ENCODE data around the gene ARID1B. TPM values are rescaled to one million over a fixed set of nuclear protein-coding genes. Genes with fewer than 3 reads are reported as not detected.

Gene ARID1B
- total RNA-seq, 1 donor from 2014 or later = 46.4 TPM

DNA sequence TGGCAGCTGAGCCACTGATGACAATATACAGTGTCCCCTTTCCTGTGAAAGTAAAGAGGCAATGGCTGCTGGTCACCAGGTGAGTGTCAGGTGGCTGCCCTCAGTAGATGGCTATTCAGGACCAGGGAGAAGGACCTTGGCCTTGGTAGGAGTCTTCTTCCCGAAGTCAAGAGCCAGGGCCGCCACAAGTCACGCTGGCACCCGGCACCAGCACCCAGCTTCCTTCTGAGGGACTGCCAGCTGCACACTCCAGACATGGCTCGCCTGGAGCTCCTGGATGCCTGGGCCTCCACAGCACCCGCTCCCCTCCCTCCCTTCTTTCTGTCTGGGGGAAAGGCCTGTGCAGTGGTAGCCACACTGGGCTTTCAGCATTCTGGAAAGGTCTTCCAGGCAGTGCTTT, 419.2 kb downstream of the ARID1B start:
- intact Hi-C loops (cut with DNase I) = no loop called here
- ATAC-seq (no peak), DNase-seq (ENCODE audit: missing footprints) (no peak)

GRCh38 chr6:157198425-157199279, 421.5 kb downstream of the ARID1B start:
- intact Hi-C loops (cut with DNase I) = no loop called here
- DNase-seq (ENCODE audit: missing footprints) = no peak
- peak; percentile 74 for ATAC-seq

GRCh38 chr6:157200117-157200516, 422.9 kb downstream of the ARID1B start:
- intact Hi-C loops (cut with DNase I) = no loop called here
- ATAC-seq (no peak), DNase-seq (ENCODE audit: missing footprints) (no peak)

- intact Hi-C loops (cut with DNase I) = no loop called here
- DNase-seq (ENCODE audit: missing footprints) = no peak
- ATAC-seq = no peak
Observed at GRCh38 chr6:157200611-157201010, 423.4 kb downstream of the ARID1B start.

DNA sequence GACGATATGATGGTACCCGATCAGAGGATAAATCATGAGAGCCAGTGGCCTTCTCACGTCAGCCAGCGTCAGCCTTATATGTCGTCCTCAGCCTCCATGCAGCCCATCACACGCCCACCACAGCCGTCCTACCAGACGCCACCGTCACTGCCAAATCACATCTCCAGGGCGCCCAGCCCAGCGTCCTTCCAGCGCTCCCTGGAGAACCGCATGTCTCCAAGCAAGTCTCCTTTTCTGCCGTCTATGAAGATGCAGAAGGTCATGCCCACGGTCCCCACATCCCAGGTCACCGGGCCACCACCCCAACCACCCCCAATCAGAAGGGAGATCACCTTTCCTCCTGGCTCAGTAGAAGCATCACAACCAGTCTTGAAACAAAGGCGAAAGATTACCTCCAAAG, 423.9 kb downstream of the ARID1B start:
- no peak for ATAC-seq
- intact Hi-C loops (cut with DNase I) = no loop called here

GRCh38 chr6:157203312-157203744, 426.1 kb downstream of the ARID1B start:
- ATAC-seq (no peak), DNase-seq (ENCODE audit: missing footprints) (no peak)
- intact Hi-C loops (cut with DNase I) = no loop called here

More for the DNA sequence above, 423.9 kb downstream of the ARID1B start:
- DNase-seq (ENCODE audit: missing footprints) = no peak

- ATAC-seq (no peak), DNase-seq (ENCODE audit: missing footprints) (no peak)
- intact Hi-C loops (cut with DNase I) = no loop called here
Observed at GRCh38 chr6:157203764-157204163, 426.6 kb downstream of the ARID1B start.

- ATAC-seq (no peak), DNase-seq (ENCODE audit: missing footprints) (no peak)
Observed at GRCh38 chr6:157205473-157206358, 428.5 kb downstream of the ARID1B start.

DNA sequence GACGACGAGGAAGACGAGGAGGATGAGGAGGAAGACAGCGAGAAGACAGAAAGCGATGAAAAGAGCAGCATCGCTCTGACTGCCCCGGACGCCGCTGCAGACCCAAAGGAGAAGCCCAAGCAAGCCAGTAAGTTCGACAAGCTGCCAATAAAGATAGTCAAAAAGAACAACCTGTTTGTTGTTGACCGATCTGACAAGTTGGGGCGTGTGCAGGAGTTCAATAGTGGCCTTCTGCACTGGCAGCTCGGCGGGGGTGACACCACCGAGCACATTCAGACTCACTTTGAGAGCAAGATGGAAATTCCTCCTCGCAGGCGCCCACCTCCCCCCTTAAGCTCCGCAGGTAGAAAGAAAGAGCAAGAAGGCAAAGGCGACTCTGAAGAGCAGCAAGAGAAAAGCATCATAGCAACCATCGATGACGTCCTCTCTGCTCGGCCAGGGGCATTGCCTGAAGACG, 429.2 kb downstream of the ARID1B start:
- no peak for ATAC-seq
- DNase-seq (ENCODE audit: missing footprints) = peak; percentile 65
- intact Hi-C loops (cut with DNase I) = no loop called here

More at GRCh38 chr6:157205473-157206358, 428.5 kb downstream of the ARID1B start:
- intact Hi-C loops (cut with DNase I) = no loop called here

- ATAC-seq = no peak
- intact Hi-C loops (cut with DNase I) = no loop called here
Observed at GRCh38 chr6:157207521-157208076, 430.4 kb downstream of the ARID1B start.

GRCh38 chr6:157209865-157210530, 432.8 kb downstream of the ARID1B start:
- intact Hi-C loops (cut with DNase I) = no loop called here
- DNase-seq (ENCODE audit: missing footprints) (no peak), ATAC-seq (no peak)

More at GRCh38 chr6:157207521-157208076, 430.4 kb downstream of the ARID1B start:
- peak; percentile 39 for DNase-seq (ENCODE audit: missing footprints)

DNA sequence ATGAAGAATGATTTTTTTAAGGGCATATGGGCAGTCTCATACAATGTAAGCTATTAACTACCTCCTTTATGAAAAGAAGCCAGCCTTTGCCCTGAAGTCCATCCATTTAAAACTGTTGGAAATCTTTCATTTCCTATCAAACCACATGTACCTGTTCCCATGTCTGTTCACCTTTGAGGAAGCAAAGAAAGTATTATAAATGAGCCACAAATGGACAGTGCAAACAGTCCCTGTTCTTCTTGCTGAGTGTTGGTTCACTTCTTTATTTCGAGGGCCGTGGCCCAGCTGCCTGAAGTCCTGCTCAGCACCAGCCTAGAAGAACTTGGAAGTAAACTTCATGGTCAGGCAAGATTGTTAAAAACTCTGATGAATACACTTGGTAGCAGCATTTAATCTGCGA, 433.8 kb downstream of the ARID1B start:
- ATAC-seq = no peak

DNA sequence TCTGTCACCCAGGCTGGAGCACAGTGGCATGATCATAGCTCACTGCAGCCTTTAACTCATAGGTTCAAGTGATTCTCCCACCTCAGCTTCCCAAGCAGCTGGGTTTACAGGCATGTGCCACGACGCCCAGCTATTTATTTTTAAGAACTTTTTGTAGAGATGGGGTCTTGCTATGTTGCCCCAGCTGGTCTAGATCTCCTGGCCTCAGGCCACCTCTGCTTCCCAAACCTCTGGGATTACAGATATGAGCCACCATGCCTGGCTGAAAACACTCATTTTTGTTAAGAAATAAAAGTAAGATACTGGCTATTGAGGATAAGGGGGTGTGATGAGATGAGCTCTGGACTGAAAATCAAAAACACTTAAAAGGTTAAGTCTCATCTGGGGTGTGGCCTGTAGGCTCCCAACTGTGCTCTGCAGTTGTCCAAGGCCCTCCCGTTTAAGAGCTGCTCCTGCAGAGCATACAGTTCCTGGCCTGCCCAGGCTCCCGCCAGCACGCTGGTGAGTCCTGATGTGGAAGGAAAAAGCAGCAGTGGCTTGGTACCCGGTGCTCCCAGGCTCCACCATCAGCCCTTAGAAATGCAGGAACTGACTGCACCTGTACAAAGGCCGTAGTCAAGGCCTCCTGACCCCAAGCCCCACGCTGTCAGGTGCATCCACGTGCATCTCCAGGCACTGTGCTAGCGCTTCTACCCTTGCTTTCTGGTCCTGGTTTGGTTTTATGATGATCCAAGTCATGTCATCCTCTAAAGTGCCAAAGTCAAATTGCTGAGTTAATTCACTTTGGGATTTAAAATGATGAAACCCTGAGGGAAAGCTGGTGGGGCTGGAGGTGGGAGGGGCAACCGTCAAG, 434.7 kb downstream of the ARID1B start:
- peak; percentile 37 for DNase-seq (ENCODE audit: missing footprints)
- ATAC-seq = no peak
- intact Hi-C loops (cut with DNase I) = no loop called here

More for the DNA sequence above, 433.8 kb downstream of the ARID1B start:
- intact Hi-C loops (cut with DNase I) = no loop called here
- DNase-seq (ENCODE audit: missing footprints) = no peak

DNA sequence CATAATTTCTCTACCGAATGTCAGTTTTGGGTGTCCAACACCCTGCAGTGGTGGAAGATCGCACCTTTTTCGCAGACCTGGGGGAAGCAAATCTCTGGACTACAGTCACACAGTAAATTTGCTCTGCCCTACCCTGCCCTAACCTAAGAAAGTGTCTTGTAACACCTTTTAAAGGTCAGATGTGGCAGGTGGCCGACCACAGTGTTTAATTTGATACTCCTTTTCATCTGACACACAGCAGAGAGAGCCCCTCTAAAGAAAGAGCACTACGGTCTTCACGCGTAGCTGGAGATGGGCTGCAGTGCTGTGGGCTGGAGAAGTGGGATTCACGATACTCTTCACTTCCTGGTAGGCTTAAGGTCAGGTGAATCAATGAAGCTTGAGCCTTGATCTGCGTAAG, 436.2 kb downstream of the ARID1B start:
- DNase-seq (ENCODE audit: missing footprints) = peak; percentile 21
- intact Hi-C loops (cut with DNase I) = no loop called here

DNA sequence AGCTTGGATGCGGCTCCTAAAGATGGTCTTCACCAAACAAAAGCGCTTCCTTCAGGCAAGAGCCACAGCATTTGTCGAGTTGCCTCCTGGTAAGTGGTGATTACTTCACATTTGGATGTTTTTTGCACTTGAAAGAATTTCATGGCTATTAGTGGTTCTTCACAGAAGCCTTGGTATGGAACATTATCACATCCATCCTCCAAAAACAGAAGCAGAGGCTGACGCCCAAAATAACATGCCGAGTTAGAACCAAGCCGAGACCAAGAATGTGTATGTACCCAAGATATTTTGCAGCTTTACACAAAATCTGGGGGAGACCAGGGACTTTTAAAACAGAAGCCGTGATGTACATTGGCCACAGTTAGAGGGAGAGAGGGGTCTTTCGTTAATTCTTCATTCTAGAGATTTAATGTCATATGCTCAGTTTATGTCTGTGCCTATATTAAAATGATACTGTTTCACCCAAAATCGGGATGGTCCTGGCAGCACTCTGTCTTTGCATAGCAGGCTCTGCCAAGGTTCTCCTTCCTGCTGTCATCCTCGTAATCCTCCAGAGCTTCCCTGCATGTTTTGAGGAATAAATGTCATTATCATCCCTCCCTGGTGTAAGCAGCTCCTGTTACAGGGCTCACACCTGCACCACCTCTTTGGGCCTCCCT, 436.9 kb downstream of the ARID1B start:
- intact Hi-C loops (cut with DNase I) = no loop called here
- no peak for ATAC-seq
- no peak for DNase-seq (ENCODE audit: missing footprints)

More for the DNA sequence above, 436.2 kb downstream of the ARID1B start:
- no peak for ATAC-seq

GRCh38 chr6:157215717-157216116, 438.5 kb downstream of the ARID1B start:
- DNase-seq (ENCODE audit: missing footprints) = no peak
- intact Hi-C loops (cut with DNase I) = no loop called here
- no peak for ATAC-seq

- intact Hi-C loops (cut with DNase I) = no loop called here
- ATAC-seq (no peak), DNase-seq (ENCODE audit: missing footprints) (no peak)
Observed at GRCh38 chr6:157216570-157216969, 439.4 kb downstream of the ARID1B start.
